Measurements from ENCODE around the gene TEPSIN.

Gene TEPSIN

DNA sequence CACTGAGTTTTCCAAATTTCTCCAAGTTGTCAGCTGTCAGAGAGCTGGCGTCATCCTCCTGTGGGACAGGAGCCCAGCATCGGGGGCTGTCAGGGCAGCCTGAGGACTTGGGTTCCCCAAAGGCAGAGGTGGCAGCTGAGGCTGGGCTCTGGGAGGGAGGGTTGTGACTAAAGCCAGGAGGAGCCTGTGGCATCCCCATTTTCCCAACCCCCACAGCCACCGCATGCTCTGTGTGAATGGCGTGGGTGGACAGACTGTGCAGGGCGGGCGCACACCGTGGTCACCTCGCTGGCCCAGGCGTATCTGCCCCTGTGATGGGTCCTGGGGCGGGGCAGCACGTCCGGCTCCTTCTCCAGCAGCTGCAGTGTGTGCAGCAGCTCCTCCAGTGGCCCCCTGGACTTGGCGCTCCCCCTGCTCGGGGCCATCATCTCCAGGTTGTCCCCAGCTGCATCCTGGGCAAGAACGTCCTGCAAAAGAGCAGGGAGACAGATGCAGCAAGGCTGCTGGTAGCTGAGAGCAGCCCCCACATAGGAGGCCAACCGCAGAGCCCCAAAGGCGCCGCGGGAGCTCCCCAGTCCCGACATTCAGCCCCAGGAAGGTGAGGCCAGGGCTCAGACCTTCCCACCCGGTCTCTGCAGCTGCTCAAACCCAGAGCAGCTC lies 40.9 kb downstream of the TEPSIN start:
- DNase-seq (ENCODE audit: low spot score): no peak

DNA sequence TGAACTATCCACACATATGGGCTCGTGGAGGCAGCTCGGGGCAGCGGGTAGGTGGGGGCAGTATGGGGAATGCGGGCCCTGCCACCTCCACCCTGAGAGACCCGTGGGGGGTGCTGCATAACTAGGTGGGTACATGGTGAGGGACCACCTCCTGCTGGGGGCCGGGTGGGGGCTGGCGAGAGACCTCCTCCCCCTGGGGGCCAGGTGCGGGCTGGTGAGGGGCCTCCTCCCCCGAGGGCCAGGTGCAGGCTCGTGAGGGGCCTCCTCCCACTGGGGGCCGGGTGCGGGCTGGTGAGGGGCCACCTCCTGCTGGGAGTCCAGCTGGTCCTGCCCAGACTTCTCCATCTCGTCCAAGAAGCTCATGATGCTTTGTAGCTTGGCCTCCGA lies 41.5 kb downstream of the TEPSIN start:
- no peak for DNase-seq (ENCODE audit: low spot score)

DNA sequence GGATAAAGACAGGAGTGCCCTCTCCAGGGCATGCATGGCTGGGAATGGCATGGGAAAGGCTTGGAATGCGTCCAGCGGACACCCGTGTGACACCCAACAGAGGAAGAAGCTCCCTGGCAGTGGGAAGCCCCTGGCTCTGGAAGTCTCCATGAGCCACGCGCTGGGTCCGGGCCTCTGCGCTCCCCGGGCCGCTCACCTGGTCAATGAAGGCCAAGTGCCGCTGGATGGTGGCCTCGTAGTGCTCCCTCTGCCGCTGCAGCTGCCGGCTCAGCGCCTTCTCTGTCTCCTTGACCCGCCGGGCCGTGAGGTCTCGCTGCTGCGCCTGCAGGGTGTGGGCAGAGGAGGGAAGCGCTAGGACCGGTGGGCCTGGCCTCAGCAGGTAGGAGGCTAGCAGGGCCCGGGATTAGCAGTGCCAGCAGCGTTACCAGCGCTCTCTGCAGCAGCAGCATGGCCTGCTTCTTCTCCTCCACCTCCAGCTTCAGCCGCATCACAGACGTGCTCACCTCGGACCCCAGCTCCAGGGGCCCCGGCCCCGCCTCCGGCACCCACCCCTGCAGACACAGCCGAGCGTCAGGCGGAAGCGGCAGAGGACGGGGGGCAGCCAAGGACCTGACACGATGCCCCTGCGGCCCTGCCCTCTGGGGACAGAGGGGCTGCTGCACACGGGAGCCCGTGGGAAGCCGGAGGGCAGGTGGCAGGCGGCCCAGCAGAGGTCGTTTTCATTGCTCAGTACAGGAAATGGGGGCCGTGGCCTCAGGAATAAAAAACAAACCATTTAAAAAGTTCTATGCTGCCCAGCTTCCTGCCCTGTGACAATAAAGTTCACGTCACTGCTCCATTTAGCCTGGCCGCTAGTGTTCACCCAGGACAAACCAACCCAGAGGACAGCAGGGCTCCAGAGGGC lies 42.1 kb downstream of the TEPSIN start:
- DNase-seq (ENCODE audit: low spot score): no peak

DNA sequence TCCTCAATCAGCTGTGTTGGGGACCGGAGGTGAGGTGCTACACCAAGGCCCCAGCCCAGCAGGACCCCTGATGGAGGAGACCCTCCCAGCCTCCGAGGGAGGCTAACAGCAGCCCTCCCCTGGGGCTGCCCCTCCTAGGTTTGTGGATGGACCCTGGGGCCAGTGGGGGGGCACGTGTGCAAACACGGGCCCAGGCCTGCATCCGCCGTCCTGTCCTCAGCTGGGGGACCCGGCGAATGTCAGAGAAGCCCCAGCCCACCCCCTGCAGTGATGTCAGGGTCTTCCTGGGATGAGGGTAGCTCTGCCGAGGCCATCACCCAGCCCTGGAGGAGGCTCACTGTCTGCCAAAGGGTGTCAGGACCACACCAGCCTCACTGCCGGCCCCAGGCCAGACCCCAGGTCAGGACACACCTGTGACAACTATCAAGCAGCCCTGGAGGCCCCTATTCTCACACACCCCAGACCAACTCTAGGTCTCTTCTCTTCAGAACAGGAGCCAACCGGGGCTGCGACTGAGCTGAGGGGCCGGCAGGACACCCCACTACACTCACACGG lies 42.8 kb downstream of the TEPSIN start:
- no peak for DNase-seq (ENCODE audit: low spot score)

DNA sequence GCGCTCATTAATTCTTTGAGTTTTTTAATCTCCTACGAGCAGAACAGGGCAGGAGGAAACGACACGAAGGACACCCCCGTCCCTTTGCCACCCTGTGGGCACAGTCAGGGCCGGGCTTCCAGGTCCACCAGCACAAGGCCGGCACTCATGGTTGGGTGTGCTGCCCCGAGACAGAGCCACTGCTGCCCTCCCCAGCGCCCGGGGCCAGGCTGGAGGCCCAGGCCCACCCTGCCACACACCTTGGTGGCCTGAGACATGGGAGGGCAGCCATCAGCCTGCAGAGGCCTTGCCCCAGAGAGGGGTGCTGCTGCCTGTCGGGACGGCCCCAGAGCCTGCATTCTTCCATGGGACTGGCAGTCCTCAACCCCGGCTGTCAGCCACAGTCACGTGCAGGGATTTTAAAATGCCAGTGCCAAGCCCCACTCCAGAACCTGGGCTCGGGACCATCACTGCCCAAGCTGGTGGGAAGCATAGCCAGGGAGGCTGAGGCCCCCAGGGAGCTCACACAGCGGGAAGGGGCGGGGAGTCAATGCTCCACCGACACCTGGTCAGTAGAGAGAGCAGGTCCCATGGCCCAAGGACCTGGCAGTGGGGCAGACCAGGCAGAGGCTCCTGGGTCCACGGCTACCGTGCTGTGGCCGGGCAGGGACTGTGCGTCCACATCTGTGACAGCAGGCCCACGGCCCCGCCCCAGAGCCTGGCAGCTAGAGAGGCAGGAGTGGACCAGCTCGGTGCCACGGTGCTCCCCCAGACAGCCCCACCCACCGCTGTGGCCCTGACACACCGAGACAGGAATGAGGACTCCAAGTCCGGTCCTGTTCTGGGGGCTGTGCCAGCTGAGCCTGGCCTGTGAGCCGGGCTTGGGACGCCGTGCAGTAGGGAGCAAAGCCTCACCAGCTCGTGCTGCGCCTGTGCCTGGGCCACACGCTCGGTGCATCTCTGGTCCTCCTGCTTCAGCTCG lies 43.6 kb downstream of the TEPSIN start:
- DNase-seq (ENCODE audit: low spot score): no peak

DNA sequence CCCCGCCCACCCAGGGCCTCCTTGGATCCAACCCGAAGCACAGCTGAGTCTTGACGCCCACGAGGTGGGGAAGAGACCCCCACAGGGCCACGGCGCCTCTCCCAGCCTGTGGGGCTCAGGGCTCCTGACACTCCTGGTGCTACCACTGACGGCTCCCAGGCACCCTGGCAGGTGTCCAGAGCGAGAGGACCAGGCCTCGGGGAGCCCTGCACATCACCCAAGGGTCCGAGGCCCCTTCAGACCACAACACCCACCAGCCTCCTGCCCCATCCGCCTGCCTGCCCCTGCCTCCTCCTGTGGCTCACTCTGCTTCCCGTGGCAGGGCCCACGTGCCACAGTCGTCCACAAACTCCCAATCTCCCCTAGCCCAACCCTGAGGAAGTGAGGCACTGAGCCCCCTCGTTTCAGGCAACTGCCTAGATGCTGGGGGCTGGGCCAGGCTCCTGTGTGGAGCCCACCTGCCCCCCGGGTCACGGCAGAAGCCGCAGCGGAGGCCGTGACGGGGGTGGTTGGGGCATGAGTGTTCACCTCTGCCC lies 44.6 kb downstream of the TEPSIN start:
- no peak for DNase-seq (ENCODE audit: low spot score)

DNA sequence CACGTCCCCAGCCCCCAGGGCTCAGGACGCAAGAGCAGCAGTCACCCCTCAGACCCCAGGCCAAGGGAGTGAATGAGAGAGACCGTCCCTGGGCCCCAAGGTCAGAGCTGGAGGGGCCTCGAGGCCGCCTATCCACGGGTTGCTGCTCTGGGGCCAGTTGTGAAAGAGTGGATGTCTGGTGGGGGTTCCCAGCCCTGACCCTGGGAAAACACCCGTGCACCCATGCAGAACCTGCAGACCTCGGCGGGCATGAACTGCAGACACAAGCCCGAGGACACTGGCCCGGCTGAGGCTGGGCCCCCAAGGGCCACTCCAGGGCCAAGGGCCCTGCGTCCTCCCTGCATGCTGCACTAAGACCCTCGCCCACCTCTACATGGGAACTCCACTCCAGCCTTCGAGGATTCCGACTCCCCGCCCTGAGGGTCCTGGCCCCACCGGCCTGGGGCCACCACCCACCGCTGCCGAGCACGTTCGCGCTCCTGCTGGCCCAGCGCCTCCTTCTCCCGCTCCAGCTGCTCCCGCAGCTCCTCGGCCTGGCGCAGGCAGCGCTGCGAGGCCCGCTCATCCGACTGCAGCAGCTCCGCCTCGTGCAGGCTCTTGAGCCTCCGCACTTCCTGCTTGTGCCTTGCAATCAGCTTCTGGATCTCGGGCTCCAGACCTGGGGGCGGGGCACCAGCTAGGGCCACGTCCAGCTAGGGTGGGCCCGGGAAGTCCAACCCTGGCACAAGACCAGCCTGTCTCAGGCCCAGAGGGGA lies 45.2 kb downstream of the TEPSIN start:
- DNase-seq (ENCODE audit: low spot score): no peak

DNA sequence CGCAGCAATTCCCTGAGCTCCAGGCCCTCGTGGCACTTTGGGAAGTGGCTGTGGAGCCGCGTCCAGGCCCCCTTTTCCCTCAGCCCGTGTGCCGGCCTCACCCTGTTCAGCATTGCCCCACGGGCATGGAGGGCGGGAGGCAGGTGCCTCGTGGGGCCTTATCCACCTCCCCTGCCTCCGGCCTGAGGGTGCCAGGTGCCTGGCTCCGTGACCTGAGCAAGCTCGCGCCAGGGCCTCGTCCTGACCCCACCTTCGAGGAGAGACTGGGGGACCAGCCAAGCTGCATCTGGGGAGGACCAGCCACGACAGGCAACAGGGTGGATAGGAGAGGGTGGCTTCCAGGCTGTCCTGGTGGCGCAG lies 45.8 kb downstream of the TEPSIN start:
- DNase-seq (ENCODE audit: low spot score): no peak

DNA sequence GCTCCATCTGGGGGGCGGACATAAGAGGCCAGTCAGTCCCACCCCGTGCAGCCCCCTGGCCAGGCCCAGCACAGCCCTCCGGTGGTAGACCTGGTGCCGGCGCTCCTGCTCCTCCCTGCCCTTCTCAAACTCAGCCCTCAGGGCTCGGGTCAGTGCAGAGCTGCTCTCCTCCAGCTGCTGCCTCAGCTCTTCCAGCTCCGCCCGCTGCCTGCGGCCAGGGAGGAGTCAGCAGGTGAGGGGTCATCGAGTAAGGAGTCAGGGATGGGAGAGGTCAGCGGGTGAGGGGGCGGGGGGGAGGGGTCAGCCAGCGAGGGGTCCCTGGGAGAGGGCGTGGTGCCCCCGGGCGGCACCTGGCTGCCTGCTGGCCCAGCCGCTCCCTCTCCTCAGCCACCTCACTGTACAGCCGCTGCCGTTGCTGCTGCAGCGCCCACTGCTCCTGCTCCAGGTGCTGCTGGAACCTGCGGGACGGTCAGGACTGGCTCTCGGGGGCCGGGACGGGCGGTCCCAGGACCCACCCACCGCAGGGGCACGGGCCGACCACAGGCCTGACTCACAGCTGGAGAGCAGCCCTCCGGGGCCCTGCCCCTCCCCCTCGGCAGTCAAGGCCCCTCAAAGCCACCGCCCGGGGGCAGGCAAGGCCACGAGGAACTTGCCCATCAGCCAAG lies 46.3 kb downstream of the TEPSIN start:
- no peak for DNase-seq (ENCODE audit: low spot score)

DNA sequence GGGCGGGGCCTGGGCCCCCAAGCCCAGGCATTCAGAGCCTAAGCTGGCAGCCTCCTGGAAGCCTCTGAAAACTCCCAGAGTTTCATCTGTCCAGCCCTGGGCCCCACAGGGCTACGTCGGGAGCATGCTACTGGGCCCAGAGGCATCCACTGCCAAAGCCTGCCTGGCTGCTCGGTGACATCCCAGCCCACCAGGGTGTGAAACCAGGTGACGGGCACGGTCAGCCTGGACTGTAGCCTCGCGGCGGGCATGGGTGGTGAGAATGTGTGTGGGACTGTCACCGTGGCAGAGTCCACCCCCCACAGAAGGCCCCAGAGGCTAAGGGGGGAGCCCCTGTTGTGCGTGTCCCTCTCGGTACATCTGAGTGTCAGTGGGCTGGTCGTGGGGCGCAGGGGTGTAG lies 47.2 kb downstream of the TEPSIN start:
- DNase-seq (ENCODE audit: low spot score): no peak

DNA sequence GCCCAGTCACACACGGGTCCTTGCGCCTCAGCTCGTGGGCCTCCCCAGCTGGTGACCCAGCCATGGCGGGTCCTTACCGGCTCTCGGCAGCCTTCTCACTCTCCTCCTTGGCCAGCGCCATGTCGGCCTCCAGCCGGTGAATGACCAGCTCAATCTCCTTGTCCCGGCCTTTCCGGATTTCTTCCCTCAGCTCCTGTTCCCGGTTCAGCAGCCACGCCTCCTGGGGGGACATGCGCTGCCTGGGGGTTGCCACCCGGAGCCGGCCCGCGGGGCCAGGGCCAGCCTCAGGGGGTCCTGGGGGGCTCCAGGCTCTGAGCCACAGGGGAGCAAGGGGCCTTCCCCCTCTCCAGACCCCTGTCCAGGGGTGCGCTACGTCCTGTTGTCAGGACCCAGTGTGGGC lies 47.7 kb downstream of the TEPSIN start:
- DNase-seq (ENCODE audit: low spot score): no peak

DNA sequence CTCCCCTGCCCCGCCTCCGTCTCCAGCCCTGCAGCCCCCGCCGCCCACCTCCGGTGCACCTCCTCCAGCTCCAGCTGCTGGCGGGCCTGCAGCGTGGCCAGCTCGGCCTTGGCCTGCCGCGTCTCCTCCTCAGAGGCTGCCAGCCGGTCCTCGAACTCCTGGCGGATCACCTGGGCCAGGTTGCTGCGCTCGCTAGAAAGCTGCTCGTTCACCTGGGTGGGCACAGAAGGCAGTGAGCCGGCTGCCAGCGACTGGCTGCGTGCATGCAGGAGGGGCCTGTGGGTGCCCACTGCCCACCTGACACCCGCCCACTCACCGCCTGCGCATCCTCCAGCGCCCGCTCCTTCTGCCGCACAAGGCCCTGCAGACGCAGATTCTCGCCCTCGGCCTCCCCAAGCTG lies 48.3 kb downstream of the TEPSIN start:
- DNase-seq (ENCODE audit: low spot score): no peak

DNA sequence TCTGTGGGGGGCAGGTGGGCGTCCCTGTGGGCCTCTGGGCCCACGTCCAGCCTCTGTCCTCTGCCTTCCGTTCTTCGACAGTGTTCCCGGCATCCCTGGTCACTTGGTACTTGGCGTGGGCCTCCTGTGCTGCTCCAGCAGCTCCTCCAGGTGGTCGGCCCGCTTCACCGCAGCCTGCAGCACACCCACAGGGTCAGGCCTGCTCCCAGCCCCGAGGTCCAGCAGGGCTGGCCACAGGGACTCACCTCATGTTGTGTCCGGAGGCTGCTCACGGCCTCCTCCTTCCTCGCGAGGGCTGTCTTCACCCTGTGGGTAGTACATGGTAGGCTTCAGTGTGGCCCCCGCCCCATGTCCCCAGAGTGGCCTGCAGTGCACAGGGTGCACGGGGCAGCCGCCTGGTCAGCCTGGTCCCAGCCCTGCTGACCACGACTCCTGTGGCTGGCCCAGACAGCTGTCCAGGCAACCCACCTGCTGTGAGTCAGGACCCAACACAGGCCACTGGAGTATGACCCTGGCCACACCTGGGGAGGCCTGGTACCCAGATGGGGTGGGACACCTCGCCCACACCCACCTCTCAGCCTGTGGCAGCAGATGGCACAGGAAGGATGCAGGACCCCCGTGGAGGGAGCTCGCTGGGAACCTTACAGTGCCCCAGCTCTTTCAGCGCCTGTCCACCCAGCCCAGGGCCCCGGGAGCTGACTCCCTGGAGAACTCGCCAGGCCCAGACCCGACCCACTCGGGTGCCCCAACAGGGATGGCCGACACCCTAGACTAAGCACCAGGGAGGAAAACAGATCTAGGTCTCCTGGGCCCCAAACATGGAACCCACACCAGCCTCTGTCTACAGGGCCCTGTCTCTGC lies 49.0 kb downstream of the TEPSIN start:
- no peak for DNase-seq (ENCODE audit: low spot score)

DNA sequence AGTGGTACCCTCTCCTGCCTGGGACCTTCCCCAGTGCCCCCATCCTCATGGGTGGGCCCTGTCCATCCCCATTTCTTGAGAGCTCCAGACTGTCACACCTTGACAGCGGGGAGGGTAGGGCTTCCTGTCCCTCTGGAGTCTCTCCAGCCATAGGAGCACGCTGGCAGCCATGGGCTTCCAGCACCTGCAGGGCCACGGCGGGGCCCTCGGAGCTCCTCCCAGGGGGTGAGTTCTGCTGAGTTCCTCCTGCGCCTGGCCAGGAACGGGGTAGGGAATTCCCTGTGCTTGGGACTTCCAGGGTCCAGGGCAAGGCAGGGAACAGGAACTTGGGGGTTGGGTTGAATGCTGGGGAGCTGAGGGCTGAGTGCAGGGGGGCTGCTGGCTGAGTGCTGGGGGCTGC lies 49.8 kb downstream of the TEPSIN start:
- DNase-seq (ENCODE audit: low spot score): no peak

DNA sequence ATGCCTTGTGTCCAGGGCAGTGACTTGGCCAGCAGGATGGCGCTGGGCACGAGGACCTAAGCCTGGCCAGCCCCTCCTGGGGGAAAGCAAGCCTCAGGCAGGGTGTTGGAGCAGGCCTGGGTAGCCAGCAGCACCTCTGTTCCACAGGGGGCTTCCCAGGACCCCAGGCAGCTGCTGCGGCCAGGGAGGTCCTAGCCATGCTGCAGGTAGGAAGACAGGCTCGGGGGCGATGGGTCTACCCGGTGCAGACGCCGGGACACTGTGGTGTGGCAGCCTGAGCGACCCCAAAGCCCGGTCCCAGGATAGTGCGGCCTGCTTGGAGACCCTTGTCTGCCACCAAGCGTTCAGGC lies 50.4 kb downstream of the TEPSIN start:
- no peak for DNase-seq (ENCODE audit: low spot score)

DNA sequence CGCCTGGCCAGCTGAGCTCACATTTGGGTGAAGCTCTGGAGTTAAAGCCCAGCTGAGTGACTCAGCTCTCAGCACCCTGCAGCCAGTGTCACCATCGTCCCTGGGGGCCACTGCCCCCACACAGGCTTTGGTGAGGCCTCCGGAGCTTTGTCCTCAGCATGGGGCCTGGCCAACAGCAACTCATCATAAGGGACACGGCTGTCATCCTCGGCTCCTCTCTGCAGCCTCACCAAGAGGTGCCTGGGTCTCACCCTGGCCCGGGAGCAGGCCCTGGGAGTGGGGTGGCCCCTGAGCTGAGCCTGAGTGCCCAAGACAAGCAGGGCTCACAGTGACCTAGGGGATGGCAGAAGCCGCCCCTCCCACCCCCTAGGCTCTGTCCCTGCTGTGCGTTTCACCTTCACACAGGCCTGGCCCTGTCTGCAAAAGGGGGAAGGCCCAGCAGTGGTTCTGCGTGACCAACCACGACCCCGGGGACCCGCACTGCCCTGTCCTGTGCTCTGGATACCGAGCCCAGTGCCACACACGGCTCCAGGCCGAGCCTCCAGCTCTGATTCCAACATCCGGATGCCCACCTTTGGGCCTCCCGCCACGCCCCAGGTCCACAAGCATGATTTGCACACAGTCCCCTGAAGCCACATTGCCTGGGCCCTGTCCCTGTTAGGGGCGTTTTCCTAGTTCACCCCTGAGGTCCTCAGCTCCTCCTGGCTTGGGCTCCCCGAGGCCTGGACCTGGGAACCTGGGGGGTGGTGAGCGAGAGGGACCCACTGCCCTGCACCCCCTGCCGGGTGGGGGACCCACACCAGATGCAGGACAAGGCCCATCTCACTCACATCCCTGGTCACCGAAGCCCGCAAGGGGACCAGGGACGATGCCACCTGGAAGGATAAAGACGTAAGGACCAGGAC lies 51.0 kb downstream of the TEPSIN start:
- DNase-seq (ENCODE audit: low spot score): no peak

DNA sequence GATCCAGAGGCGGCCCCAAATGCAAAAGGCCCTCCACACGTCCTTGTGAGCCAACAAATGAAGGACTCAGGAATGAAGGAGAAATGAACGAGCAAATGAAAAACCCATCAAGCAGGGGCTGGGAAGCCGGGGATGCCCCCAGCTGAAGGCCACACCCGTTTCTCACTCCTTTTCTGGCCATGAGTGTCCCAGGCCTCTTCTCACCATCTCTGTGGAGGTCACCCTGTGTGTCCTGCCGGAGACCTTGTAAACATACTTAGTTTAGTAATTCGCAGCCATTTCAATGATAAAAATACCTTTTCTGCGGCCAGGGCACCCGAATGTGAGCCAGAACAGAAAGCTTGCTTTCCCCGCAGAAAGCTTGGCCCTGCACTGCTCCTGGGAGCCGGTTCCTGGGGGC lies 51.7 kb downstream of the TEPSIN start:
- no peak for DNase-seq (ENCODE audit: low spot score)

DNA sequence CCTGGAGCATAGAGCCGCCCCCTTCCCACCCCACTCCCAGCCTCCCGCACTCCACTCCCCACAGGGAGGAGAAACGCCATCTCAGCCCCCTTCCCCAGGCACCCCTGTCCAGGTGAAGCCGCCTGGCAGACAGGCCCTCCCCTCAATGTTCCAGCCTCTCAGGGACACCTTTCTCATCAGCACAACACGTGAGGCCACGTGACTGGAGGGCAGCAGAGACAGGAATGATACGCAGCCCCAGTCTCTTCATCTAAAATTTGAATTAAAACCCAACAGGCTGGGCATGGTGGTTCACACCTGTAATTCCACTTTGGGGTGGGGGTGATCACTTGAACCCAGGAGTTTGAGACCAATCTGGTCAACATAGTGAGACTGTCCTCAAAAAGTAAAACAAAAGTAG lies 52.7 kb downstream of the TEPSIN start:
- DNase-seq (ENCODE audit: low spot score): no peak

DNA sequence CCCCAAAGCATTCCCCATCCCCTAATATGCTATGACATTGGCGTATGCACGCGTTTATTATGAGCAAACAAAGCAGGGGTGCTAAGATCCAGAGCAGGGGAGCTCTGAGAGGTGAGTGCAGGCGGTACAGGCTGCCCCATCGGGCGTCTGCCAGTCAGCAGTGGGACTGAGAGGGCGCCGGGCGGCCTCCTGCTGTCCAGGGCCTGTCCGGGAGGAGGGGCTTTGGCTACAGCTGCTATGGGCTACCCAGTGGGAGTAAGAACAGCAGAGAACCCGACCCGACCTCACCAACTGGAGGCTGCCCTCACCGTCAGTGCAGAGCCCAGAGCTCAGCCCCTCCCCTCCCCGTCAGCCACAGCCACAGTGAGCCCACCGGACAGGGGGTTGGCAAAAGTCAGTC lies 54.3 kb downstream of the TEPSIN start:
- no peak for DNase-seq (ENCODE audit: low spot score)
